Heart left ventricle (tissue), 16 donors: ENCODE results near the gene TRIM44. TPM values are rescaled to one million over a fixed set of nuclear protein-coding genes. Genes with fewer than 3 reads are reported as not detected.
A peak's percentile ranks its signal among the peaks of the same experiment; 100 is the strongest.

Experiments used
- ATAC-seq, 4 donors: fragments of 200-7000 bp; cut with Tn5 transposase; one replicate each; pipeline ENCODE4 v1.9.1; 2020 to 2022; ENCODE audit warnings: moderate library complexity in 4 of 4, mild to moderate bottlenecking in 3 of 4, moderate number of reproducible peaks in 1 of 4
- DNase-seq, 5 donors: peaks; one replicate each; pipeline ENCODE4 v3.0.0-alpha.2; 2020
- H3K27ac ChIP-seq, 12 donors: fragments of 200-600 bp; sonication (generic) in 4 of 12; one replicate each; pipeline versions ENCODE4 v1.5.0 to v1.8.0; 2016 to 2022; ENCODE audit warnings: mild to moderate bottlenecking in 2 of 12
- H3K27me3 ChIP-seq, 9 donors: fragments of 200-600 bp; sonication (generic) in 2 of 9; one replicate each; pipeline versions ENCODE4 v1.5.1 to v1.8.0; 2016 to 2022; ENCODE audit warnings: mild to moderate bottlenecking in 3 of 9
- H3K36me3 ChIP-seq, 9 donors: fragments of 200-600 bp; sonication (generic) in 2 of 9; one replicate each; pipeline versions ENCODE4 v1.5.0 to v1.8.0; 2018 to 2022; ENCODE audit warnings: mild to moderate bottlenecking in 2 of 9
- H3K4me1 ChIP-seq, 12 donors: fragments of 200-600 bp; sonication (generic) in 4 of 12; one replicate each; pipeline versions ENCODE4 v1.5.0 to v1.8.0; 2016 to 2022; ENCODE audit warnings: mild to moderate bottlenecking in 3 of 12
- H3K4me3 ChIP-seq, 12 donors: fragments of 200-600 bp; sonication (generic) in 4 of 12; one replicate each; pipeline versions ENCODE4 v1.5.0 to v1.8.0; 2017 to 2022; ENCODE audit warnings: mild to moderate bottlenecking in 9 of 12, moderate library complexity in 4 of 12
- H3K9me3 ChIP-seq, 12 donors: fragments of 200-600 bp; sonication (generic) in 4 of 12; one replicate each; pipeline versions ENCODE4 v1.5.0 to v1.8.0; 2016 to 2022; ENCODE audit warnings: mild to moderate bottlenecking in 1 of 12
- CTCF ChIP-seq, 12 donors: fragments of 200-600 bp; sonication (generic) in 4 of 12; IDR thresholded peaks; one replicate each; pipeline versions ENCODE4 v1.5.0 to v1.8.0; 2018 to 2022; ENCODE audit warnings: antibody characterized with exemption in 12 of 12, mild to moderate bottlenecking in 5 of 12
- POLR2A ChIP-seq, 2 donors: fragments of 450-650 bp; IDR thresholded peaks; one replicate each; pipeline ENCODE4 v1.6.1; 2017; ENCODE audit warnings: antibody characterized with exemption in 2 of 2, mild to moderate bottlenecking in 2 of 2, moderate library complexity in 2 of 2
- WGBS, 4 donors: extraction: QIAGEN DNeasy Blood & Tissue Kit in 2 of 4; methylation state at CpG; one replicate each; pipeline versions ENCODE4 v1.1.5 to v1.1.7; 2013 to 2018; 5-methylcytosine and 5-hydroxymethylcytosine counted together
- intact Hi-C, 10 donors: fragments of 100-400 bp; cut with DNase I; formaldehyde crosslinking; loops; one replicate each; pipeline versions ENCODE4 v1.11.1 to v1.14.2; 2022
- polyA plus RNA-seq, 2 donors: library from polyadenylated mRNA; stranded (reverse); fragments of 200-250 nt; gene quantifications; one replicate each; pipeline ENCODE4 v1.2.3, GENCODE V29; 2013
- total RNA-seq, 9 donors: library from RNA; depleted of rRNA in 2 of 9; stranded (reverse); fragments of >200 nt in 2 of 9; fragmentation: NEBNext Ultra II Directional in 3 of 9; extraction: Animal tissue kit (Norgen Biotek cat#: 25700) in 3 of 9; gene quantifications; one replicate each; pipeline versions ENCODE4 v1.1.0 to v1.2.4, GENCODE V29; 2016 to 2023
- donor health status: ischemic (EF 13 %, LVEDD 7.1; RV severe dilation, severe dysfunction).
- donor health status: healthy with polysubstance abuse.
- donor health status: DM: no; HTN: yes; CAD: no.
- donor health status: DM: no; HTN: no; CAD: no.
- donor health status: ischemic (EF 25% LVEDD 6.9; RV normal size, moderate dysfunction).
- donor health status: ischemic (EF 25% LVEDD 5.7; RV mildly dilated, moderate dysfunction).
- donor health status: healthy.
- donor health status: DM: yes; HTN: yes; CAD: no.
- donor health status: ischemic (EF 35%, LVEDD 5.7; RV mildly dilated, moderate dysfunction).
- donor health status: nonischemic (EF 11% LVEDD 7.7; RV severe dilation, severe dysfunction).
- donor health status: DM: yes; HTN: yes; CAD: no.
- donor health status: PGD.
- donor health status: ischemic (EF 29% LVEDD 5.4; RV normal size, mild dysfunction).
- donor health status: nonischemic (EF 23%, LVEDD 6.1; RV moderate dilation, normal function).

TRIM44 gene
- total and polyA plus RNA-seq, 11 donors: 7.9 to 55.3 (median 44.1) TPM

- no peaks in the 10 kb centered on the region for H3K36me3 ChIP-seq
- TF ChIP-seq POLR2A (IDR thresholded peaks at IDR 0.05) (no peak), CTCF (IDR thresholded peaks at IDR 0.05) (no peak)
- no peak overlapping the region for H3K4me3 ChIP-seq
- no peak for ATAC-seq
- intact Hi-C loops: no loop called here
- DNase-seq: no peak
- H3K27ac ChIP-seq: no peak overlapping the region
- no peaks in the 10 kb centered on the region for H3K9me3 ChIP-seq
- 96 to 99% (median 98%) methylated on average over 2 of the region's 2 CpGs for whole genome bisulfite sequencing, 4 donors
- no peaks in the 10 kb centered on the region for H3K27me3 ChIP-seq
- H3K4me1 ChIP-seq: peaks cover 0 to 23% (median 6%) of the 10 kb centered on the region in 12 donors
Measured at GRCh38 chr11:35717043-35717442, 54.5 kb downstream of the TRIM44 start.

GRCh38 chr11:35717520-35717919 is 54.9 kb downstream of the TRIM44 start:
- Histone ChIP-seq H3K27ac (no peak overlapping the region), H3K9me3 (no peaks in the 10 kb centered on the region), H3K4me3 (no peak overlapping the region), H3K4me1 (peaks cover 0 to 23% (median 11%) of the 10 kb centered on the region in 12 donors), H3K27me3 (no peaks in the 10 kb centered on the region), H3K36me3 (no peaks in the 10 kb centered on the region)
- no peak for ATAC-seq
- intact Hi-C loops: no loop called here
- WGBS, 4 donors: 97 to 98% (median 98%) methylated on average over 2 of the region's 2 CpGs
- no peak for DNase-seq
- TF ChIP-seq POLR2A (IDR thresholded peaks at IDR 0.05) (no peak), CTCF (IDR thresholded peaks at IDR 0.05) (no peak)

- Histone ChIP-seq H3K27ac (peak overlapping the region in 1 of 12 donors; percentile 70), H3K9me3 (no peaks in the 10 kb centered on the region), H3K4me1 (peaks cover 0 to 34% (median 13%) of the 10 kb centered on the region in 12 donors), H3K4me3 (no peak overlapping the region), H3K36me3 (peaks cover 0 to 14% (median 10%) of the 10 kb centered on the region in 9 donors), H3K27me3 (no peaks in the 10 kb centered on the region)
- peak in 1 of 4 donors; percentile 36 for ATAC-seq
- 41 to 66% (median 53%) methylated on average over 2 of the region's 2 CpGs for WGBS, 4 donors
- intact Hi-C loops: no loop called here
- no peak for DNase-seq
- TF ChIP-seq CTCF (IDR thresholded peaks at IDR 0.05): no peak
- no peak for TF ChIP-seq POLR2A (IDR thresholded peaks at IDR 0.05)
Measured at GRCh38 chr11:35721651-35722282, 59.2 kb downstream of the TRIM44 start.

- ATAC-seq (no peak), DNase-seq (no peak)
- intact Hi-C loops: no loop called here
- no peaks in the 10 kb centered on the region for H3K9me3 ChIP-seq
- peaks cover 0 to 23% (median 18%) of the 10 kb centered on the region in 9 donors for H3K36me3 ChIP-seq
- WGBS, 4 donors: 42 to 57% (median 55%) methylated on average over 4 of the region's 4 CpGs
- peaks cover 0 to 34% (median 13%) of the 10 kb centered on the region in 12 donors for H3K4me1 ChIP-seq
- TF ChIP-seq POLR2A (IDR thresholded peaks at IDR 0.05) (no peak), CTCF (IDR thresholded peaks at IDR 0.05) (no peak)
- no peak overlapping the region for H3K4me3 ChIP-seq
- H3K27ac ChIP-seq: peak overlapping the region in 1 of 12 donors; percentile 70
- no peaks in the 10 kb centered on the region for H3K27me3 ChIP-seq
Measured at GRCh38 chr11:35722641-35723040, 60.1 kb downstream of the TRIM44 start.
